DND-41 (cell line): ENCODE data around the gene HLA-DQA2.

Source experiments
- ATAC-seq: fragments of 200-7000 bp; cut with Tn5 transposase; 3 replicates; pipeline ENCODE4 v1.9.1; 2021; ENCODE audit warnings: low read depth; ENCODE audit not compliant: insufficient read depth
- DNase-seq: peaks from one replicate; pipeline ENCODE4 v3.0.0-alpha.2; 2020
- H2AFZ ChIP-seq: 2 replicates; pipeline ENCODE4 v1.6.0; 2012; ENCODE audit warnings: low read depth, low read length
- H3K27ac ChIP-seq: 2 replicates; pipeline ENCODE4 v1.5.1; 2012; ENCODE audit warnings: low read length, inconsistent platforms
- H3K27me3 ChIP-seq: fragments of 200-600 bp; sonication (generic); 2 replicates; pipeline ENCODE4 v1.6.0; 2012; ENCODE audit warnings: low read length, mild to moderate bottlenecking, inconsistent platforms; ENCODE audit not compliant: insufficient read depth, poor library complexity
- H3K36me3 ChIP-seq: 2 replicates; pipeline ENCODE4 v1.5.1; 2012; ENCODE audit warnings: low read length, inconsistent platforms; ENCODE audit not compliant: insufficient read depth
- H3K4me1 ChIP-seq: 2 replicates; pipeline ENCODE4 v1.5.1; 2012; ENCODE audit warnings: mild to moderate bottlenecking, low read length; ENCODE audit not compliant: insufficient read depth
- H3K4me2 ChIP-seq: 2 replicates; pipeline ENCODE4 v1.6.0; 2012; ENCODE audit warnings: mild to moderate bottlenecking, moderate library complexity, low read length, inconsistent platforms; ENCODE audit not compliant: insufficient read depth
- H3K4me3 ChIP-seq, 2 experiments: fragments of 200-600 bp in 1 of 2; shearing (Covaris generic) in 1 of 2; 2 replicates each; pipeline ENCODE4 v1.5.1; 2012 to 2016; ENCODE audit warnings: inconsistent platforms in 2 of 2, low read length in 2 of 2, mild to moderate bottlenecking in 2 of 2, low read depth in 1 of 2, moderate library complexity in 1 of 2
- H3K79me2 ChIP-seq: 2 replicates; pipeline ENCODE4 v1.6.0; 2012; ENCODE audit warnings: low read length, inconsistent platforms; ENCODE audit not compliant: insufficient read depth
- H3K9ac ChIP-seq: 2 replicates; pipeline ENCODE4 v1.6.0; 2012; ENCODE audit warnings: low read depth, mild to moderate bottlenecking, inconsistent platforms, low read length, moderate library complexity
- H3K9me3 ChIP-seq: 2 replicates; pipeline ENCODE4 v1.5.1; 2012; ENCODE audit warnings: low read length, moderate library complexity, mild to moderate bottlenecking, inconsistent platforms; ENCODE audit not compliant: insufficient read depth, severe bottlenecking
- H4K20me1 ChIP-seq: 2 replicates; pipeline ENCODE4 v1.6.0; 2012; ENCODE audit warnings: low read length; ENCODE audit not compliant: insufficient read depth
- CTCF ChIP-seq: IDR thresholded peaks from 2 replicates; pipeline ENCODE4 v1.5.1; 2012; ENCODE audit warnings: borderline replicate concordance, low read length, moderate library complexity, mild to moderate bottlenecking; ENCODE audit not compliant: poor library complexity, severe bottlenecking; ENCODE audit errors: extremely low read depth
- EZH2 ChIP-seq: IDR thresholded peaks from 3 replicates; pipeline ENCODE4 v1.6.1; 2012; ENCODE audit warnings: borderline replicate concordance, low read depth, mild to moderate bottlenecking, moderate library complexity, low read length, inconsistent platforms; ENCODE audit not compliant: severe bottlenecking

HLA-DQA2 gene

DNA sequence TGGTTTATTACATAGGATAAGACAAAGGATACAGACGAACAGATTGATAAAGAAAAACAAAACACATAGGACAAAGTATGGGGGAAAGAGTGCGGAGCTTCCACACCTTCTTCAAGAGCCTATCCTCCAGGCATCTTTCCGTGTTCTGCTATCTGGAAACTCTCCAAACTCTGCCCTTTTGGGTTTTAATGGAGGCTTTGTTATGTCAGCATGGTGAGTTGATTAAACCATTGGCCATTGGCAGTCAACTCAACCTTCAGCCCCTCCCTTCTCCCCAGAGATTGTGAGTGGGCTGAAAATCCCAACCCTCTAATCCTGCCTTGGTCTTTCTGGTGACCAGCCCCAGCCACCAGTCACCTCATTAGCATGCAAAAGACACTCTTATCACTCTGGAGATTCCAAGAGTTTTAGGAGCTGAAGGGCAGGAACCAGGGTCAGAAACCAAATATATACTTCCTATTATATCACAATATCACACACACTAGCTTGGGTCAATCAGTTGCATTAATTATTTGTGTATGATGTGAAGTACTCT lies 51.8 kb downstream of the HLA-DQA2 start:
- Histone ChIP-seq H3K27me3 (peaks cover 32% of the 10 kb centered on the region), H3K9ac (no peak overlapping the region), H3K36me3 (no peaks in the 10 kb centered on the region), H3K4me2 (no peak overlapping the region), H3K79me2 (no peaks in the 10 kb centered on the region), H3K27ac (no peak overlapping the region), H4K20me1 (no peaks in the 10 kb centered on the region), H2AFZ (no peak overlapping the region), H3K9me3 (no peaks in the 10 kb centered on the region), H3K4me3 (no peak overlapping the region), H3K4me1 (peaks cover 5% of the 10 kb centered on the region)
- DNase-seq (no peak), ATAC-seq (no peak)
- no peak for TF ChIP-seq EZH2
- no peak for TF ChIP-seq CTCF

- H3K79me2 ChIP-seq: no peaks in the 10 kb centered on the region
- TF ChIP-seq CTCF (no peak), EZH2 (peak; percentile 11)
- H3K27ac ChIP-seq: no peak overlapping the region
- H3K4me2 ChIP-seq: no peak overlapping the region
- H3K27me3 ChIP-seq: peaks cover 32% of the 10 kb centered on the region
- no peaks in the 10 kb centered on the region for H4K20me1 ChIP-seq
- ATAC-seq: no peak
- no peak for DNase-seq
- no peak overlapping the region for H2AFZ ChIP-seq
- H3K36me3 ChIP-seq: no peaks in the 10 kb centered on the region
- H3K4me1 ChIP-seq: peaks cover 5% of the 10 kb centered on the region
- no peak overlapping the region for H3K4me3 ChIP-seq
- H3K9me3 ChIP-seq: no peaks in the 10 kb centered on the region
- no peak overlapping the region for H3K9ac ChIP-seq
Observed at GRCh38 chr6:32794510-32794909, 53.3 kb downstream of the HLA-DQA2 start.
